HEK293 (cell line): Measurements from ENCODE around the gene SLC27A3.

ENCODE experiments used
- CTCF ChIA-PET: fragments of 350-600 bp; formaldehyde crosslinking; extraction: SDS; loops from one replicate; lab custom pipeline; 2021; ENCODE audit warnings: antibody characterized with exemption; lab: Yijun Ruan, JAX
- POLR2A ChIA-PET: fragments of 300-600 bp; formaldehyde crosslinking; extraction: SDS; loops from one replicate; lab custom pipeline; 2020; ENCODE audit warnings: antibody characterized with exemption, inconsistent platforms; lab: Yijun Ruan, JAX
- H3K27ac ChIP-seq: fragments of 200-500 bp; sonication (Bioruptor generic); 2 replicates; pipeline ENCODE4 v1.5.1; 2014; ENCODE audit warnings: low read depth, low read length, control low read depth, inconsistent platforms; ENCODE audit errors: extremely low read depth
- H3K36me3 ChIP-seq, 2 experiments: fragments of 200-500 bp in 1 of 2; sonication (Bioruptor generic) in 1 of 2; 1 replicate in 1 of 2; 2 replicates in 1 of 2; pipeline ENCODE4 v1.5.1; 2014 to 2017; ENCODE audit warnings: inconsistent platforms in 2 of 2, low read length in 2 of 2; ENCODE audit not compliant: control insufficient read depth in 2 of 2, insufficient read depth in 1 of 2
- H3K4me1 ChIP-seq: fragments of 200-500 bp; sonication (Bioruptor generic); 2 replicates; pipeline ENCODE4 v1.5.1; 2014; ENCODE audit warnings: mild to moderate bottlenecking, low read length, inconsistent platforms; ENCODE audit not compliant: control insufficient read depth, insufficient read depth
- H3K4me3 ChIP-seq: 2 replicates; pipeline ENCODE4 v1.5.1; 2011; ENCODE audit warnings: low read depth, mild to moderate bottlenecking, control low read depth, low read length, moderate library complexity
- H3K9me3 ChIP-seq: fragments of 200-500 bp; sonication (Bioruptor generic); 2 replicates; pipeline ENCODE4 v1.5.1; 2014; ENCODE audit warnings: low read depth, low read length, inconsistent platforms; ENCODE audit not compliant: control insufficient read depth, insufficient read depth
- HOXA7 ChIP-seq: sonication (generic); formaldehyde crosslinking; IDR thresholded peaks from 2 replicates; pipeline ENCODE4 v1.8.1; 2022; ENCODE audit warnings: missing genetic modification reagents, borderline replicate concordance
- KLF7 ChIP-seq: fragments of 450-650 bp; formaldehyde crosslinking; IDR thresholded peaks from 2 replicates; pipeline ENCODE4 v1.5.1; 2016; ENCODE audit warnings: missing biosample characterization, missing genetic modification characterization, borderline replicate concordance
- MZF1 ChIP-seq: fragments of 450-650 bp; formaldehyde crosslinking; IDR thresholded peaks from 2 replicates; pipeline ENCODE4 v1.5.1; 2017; ENCODE audit warnings: missing biosample characterization, missing genetic modification characterization, borderline replicate concordance
- SALL2 ChIP-seq: fragments of 450-650 bp; formaldehyde crosslinking; IDR thresholded peaks from 2 replicates; pipeline ENCODE4 v1.5.0; 2017; ENCODE audit warnings: missing biosample characterization, mild to moderate bottlenecking, missing genetic modification characterization, borderline replicate concordance
- ZNF175 ChIP-seq: fragments of 450-650 bp; formaldehyde crosslinking; IDR thresholded peaks from 2 replicates; pipeline ENCODE4 v1.5.1; 2016; ENCODE audit warnings: missing biosample characterization, missing genetic modification characterization
- ZNF202 ChIP-seq: fragments of 450-650 bp; formaldehyde crosslinking; IDR thresholded peaks from 2 replicates; pipeline ENCODE4 v1.5.1; 2016; ENCODE audit warnings: missing biosample characterization, missing genetic modification characterization, borderline replicate concordance
- ZNF423 ChIP-seq: fragments of 450-650 bp; formaldehyde crosslinking; IDR thresholded peaks from 2 replicates; pipeline ENCODE4 v1.5.1; 2016; ENCODE audit warnings: missing biosample characterization, missing genetic modification characterization
- ZNF510 ChIP-seq: fragments of 450-650 bp; formaldehyde crosslinking; IDR thresholded peaks from 2 replicates; pipeline ENCODE4 v1.5.1; 2018; ENCODE audit warnings: mild to moderate bottlenecking, missing genetic modification characterization, missing biosample characterization; ENCODE audit not compliant: insufficient replicate concordance
- ZNF529 ChIP-seq: fragments of 450-650 bp; formaldehyde crosslinking; IDR thresholded peaks from 2 replicates; pipeline ENCODE4 v1.5.1; 2017; ENCODE audit warnings: missing genetic modification characterization, missing biosample characterization; ENCODE audit not compliant: insufficient replicate concordance
- ZNF560 ChIP-seq: fragments of 450-650 bp; formaldehyde crosslinking; IDR thresholded peaks from 2 replicates; pipeline ENCODE4 v1.5.1; 2017; ENCODE audit warnings: missing biosample characterization, missing genetic modification characterization, borderline replicate concordance
- ZNF561 ChIP-seq: fragments of 450-650 bp; IDR thresholded peaks from 2 replicates; pipeline ENCODE4 v1.5.1; 2018; ENCODE audit warnings: missing biosample characterization, missing genetic modification characterization, borderline replicate concordance
- ZNF600 ChIP-seq: fragments of 450-650 bp; formaldehyde crosslinking; IDR thresholded peaks from 2 replicates; pipeline ENCODE4 v1.5.1; 2016; ENCODE audit warnings: missing biosample characterization, missing genetic modification characterization
- ZNF624 ChIP-seq: fragments of 450-650 bp; formaldehyde crosslinking; IDR thresholded peaks from 2 replicates; pipeline ENCODE4 v1.5.1; 2017; ENCODE audit warnings: missing biosample characterization, missing genetic modification characterization
- TF ChIP-seq, protein P1 (sequence below): fragments of 450-650 bp; formaldehyde crosslinking; IDR thresholded peaks from 2 replicates; pipeline ENCODE4 v1.5.1; 2017; ENCODE audit warnings: missing biosample characterization, mild to moderate bottlenecking, missing genetic modification characterization, moderate library complexity
- TF ChIP-seq, protein P2 (sequence below): fragments of 450-650 bp; formaldehyde crosslinking; IDR thresholded peaks from 2 replicates; pipeline ENCODE4 v1.5.1; 2016; ENCODE audit warnings: missing biosample characterization, missing genetic modification characterization
- TF ChIP-seq, protein P3 (sequence below): fragments of 450-650 bp; formaldehyde crosslinking; IDR thresholded peaks from 2 replicates; pipeline ENCODE4 v1.5.1; 2016; ENCODE audit warnings: missing biosample characterization, missing genetic modification characterization

Gene SLC27A3

DNA sequence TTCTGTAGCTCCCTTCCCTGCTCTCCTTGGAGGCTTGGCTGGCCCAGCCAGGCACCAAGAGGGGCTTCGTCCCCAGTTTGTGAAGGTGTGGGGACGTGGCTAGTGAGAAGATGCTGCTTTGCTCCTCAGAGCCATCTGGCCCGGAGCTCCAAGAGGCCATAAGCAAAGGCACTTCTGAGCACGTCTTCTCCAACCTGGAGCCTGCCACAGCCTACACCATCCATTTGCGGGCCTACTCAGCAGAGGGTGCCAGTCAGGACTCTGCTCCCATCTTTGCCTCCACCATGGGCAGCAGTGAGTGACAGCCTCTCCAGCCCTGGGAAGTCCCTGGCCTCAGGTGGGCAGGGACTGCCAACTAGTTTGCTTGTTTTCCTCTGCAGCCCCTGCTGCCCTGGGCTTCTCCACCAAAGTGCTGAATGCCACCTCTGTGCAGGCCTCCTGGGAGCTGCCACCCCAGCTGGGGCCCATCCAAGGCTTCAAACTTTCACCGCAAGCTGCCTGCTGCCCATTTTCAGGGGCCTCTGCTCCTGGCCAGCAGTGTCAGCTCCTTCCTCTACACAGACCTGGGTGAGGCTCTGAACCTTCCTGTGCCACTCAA is 25.9 kb downstream of the SLC27A3 start:
- CTCF ChIA-PET: interaction anchor here (0.6 to 3.1 kb wide), 2 partner anchors 186 to 261 kb away, joined by 3 to 19 read pairs; partner anchors contain the start of gene RAB13
- Histone ChIP-seq H3K4me3 (no peak overlapping the region), H3K36me3 (peaks cover 0 to 20% of the 10 kb centered on the region in 2 experiments; a peak in 1 of 3 replicates), H3K9me3 (no peaks in the 10 kb centered on the region), H3K4me1 (no peaks in the 10 kb centered on the region), H3K27ac (no peak overlapping the region)
- no peak for TF ChIP-seq ZNF510 (tag by site-specific recombination)
- POLR2A ChIA-PET: interaction anchor here (1.1 kb wide), 1 partner anchor 189 kb away, joined by 5 read pairs; no protein-coding TSS in a partner anchor

DNA sequence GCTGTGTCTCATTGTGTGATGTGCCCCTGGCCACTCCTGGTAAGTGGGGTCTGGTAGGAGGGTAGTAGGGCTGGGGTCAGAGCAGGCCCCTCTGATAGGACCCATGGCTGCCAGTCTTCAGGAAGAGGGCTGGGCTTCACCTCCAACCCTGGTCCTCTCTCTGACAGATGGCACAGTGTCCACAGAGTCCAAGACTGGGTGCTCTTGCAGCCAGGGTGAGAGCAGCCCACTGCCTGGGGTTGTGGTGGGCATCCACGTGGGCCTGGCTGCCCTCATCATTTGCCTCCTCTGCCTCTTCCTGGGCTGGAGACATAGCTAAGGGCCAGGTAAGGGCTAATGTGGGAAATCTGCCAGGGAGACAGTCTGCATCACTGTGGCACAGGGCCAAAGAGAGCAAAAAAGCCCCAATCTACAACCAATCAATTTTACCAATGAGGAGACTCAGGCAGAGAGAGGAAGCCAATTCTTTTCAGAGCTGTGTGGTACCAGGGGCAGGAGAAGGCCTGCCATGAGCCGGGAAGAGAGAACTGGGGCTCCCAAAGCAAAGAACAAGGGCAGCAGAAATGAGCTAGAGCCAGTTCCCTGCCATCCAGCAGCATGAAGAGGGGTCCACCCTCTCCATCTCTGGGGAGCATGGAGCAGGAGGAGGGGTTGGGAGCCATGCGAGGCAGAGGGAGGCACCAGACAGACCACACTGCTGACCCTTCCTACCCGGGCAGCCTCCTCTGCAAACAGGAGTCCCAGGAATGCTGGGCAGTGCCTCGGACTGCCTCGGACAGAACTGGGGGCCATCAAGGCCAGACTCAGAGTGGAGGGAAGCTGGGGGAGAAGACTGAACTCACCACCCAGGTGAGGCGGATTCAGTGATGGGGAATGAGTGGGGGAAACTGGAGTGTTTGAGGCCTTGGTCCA is 26.8 kb downstream of the SLC27A3 start:
- CTCF ChIA-PET: interaction anchor here (0.6 to 3.1 kb wide), 4 partner anchors 10 to 447 kb away, joined by 3 to 19 read pairs (median 3); partner anchors contain the start of gene RAB13
- no peak for TF ChIP-seq SALL2 (tag by site-specific recombination)
- TF ChIP-seq ZNF423 (tag by site-specific recombination): no peak
- no peak for TF ChIP-seq ZNF561 (tag by site-specific recombination)
- no peak for TF ChIP-seq ZNF202 (tag by site-specific recombination)
- no peak for TF ChIP-seq HOXA7 (CRISPR knock-in tag)
- no peak for TF ChIP-seq ZNF529
- TF ChIP-seq, protein P1, sequence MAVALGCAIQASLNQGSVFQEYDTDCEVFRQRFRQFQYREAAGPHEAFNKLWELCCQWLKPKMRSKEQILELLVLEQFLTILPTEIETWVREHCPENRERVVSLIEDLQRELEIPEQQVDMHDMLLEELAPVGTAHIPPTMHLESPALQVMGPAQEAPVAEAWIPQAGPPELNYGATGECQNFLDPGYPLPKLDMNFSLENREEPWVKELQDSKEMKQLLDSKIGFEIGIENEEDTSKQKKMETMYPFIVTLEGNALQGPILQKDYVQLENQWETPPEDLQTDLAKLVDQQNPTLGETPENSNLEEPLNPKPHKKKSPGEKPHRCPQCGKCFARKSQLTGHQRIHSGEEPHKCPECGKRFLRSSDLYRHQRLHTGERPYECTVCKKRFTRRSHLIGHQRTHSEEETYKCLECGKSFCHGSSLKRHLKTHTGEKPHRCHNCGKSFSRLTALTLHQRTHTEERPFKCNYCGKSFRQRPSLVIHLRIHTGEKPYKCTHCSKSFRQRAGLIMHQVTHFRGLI (tag by site-specific recombination): no peak
- TF ChIP-seq MZF1 (tag by site-specific recombination): no peak
- TF ChIP-seq, protein P2, sequence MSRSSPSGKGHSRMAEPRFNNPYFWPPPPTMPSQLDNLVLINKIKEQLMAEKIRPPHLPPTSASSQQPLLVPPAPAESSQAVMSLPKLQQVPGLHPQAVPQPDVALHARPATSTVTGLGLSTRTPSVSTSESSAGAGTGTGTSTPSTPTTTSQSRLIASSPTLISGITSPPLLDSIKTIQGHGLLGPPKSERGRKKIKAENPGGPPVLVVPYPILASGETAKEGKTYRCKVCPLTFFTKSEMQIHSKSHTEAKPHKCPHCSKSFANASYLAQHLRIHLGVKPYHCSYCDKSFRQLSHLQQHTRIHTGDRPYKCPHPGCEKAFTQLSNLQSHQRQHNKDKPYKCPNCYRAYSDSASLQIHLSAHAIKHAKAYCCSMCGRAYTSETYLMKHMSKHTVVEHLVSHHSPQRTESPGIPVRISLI (tag by site-specific recombination): no peak
- TF ChIP-seq ZNF624 (tag by site-specific recombination): no peak
- no peak for TF ChIP-seq ZNF560
- TF ChIP-seq, protein P3, sequence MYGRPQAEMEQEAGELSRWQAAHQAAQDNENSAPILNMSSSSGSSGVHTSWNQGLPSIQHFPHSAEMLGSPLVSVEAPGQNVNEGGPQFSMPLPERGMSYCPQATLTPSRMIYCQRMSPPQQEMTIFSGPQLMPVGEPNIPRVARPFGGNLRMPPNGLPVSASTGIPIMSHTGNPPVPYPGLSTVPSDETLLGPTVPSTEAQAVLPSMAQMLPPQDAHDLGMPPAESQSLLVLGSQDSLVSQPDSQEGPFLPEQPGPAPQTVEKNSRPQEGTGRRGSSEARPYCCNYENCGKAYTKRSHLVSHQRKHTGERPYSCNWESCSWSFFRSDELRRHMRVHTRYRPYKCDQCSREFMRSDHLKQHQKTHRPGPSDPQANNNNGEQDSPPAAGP (tag by site-specific recombination): no peak
- no peak for TF ChIP-seq KLF7 (tag by site-specific recombination)
- TF ChIP-seq ZNF600: no peak
- TF ChIP-seq ZNF175 (tag by site-specific recombination): no peak
- TF ChIP-seq, all 188 proteins: peak for 0
- Histone ChIP-seq H3K4me3 (no peak overlapping the region), H3K9me3 (no peaks in the 10 kb centered on the region), H3K4me1 (no peaks in the 10 kb centered on the region), H3K27ac (no peak overlapping the region), H3K36me3 (peaks cover 0 to 23% of the 10 kb centered on the region in 2 experiments; a peak in 1 of 3 replicates)
- POLR2A ChIA-PET: interaction anchor here (0.5 to 1.0 kb wide), 2 partner anchors 163 to 188 kb away, joined by 3 to 4 read pairs; no protein-coding TSS in a partner anchor
